K562 (cell line): Measurements from ENCODE around the gene TMEM138. TPM values are rescaled to one million over a fixed set of nuclear protein-coding genes. Genes with fewer than 3 reads are reported as not detected.

Experiments used
- BRD4 ChIP-seq: fragments of 200-600 bp; sonication (generic); IDR thresholded peaks from 2 replicates; pipeline ENCODE4 v1.6.1; 2017; ENCODE audit warnings: inconsistent platforms
- FIP1L1 ChIP-seq: fragments of 200-400 bp; formaldehyde crosslinking; IDR thresholded peaks from 2 replicates; pipeline ENCODE4 v1.6.1; 2018; ENCODE audit warnings: mild to moderate bottlenecking, low read depth, low read length; ENCODE audit not compliant: poor library complexity, severe bottlenecking
- KLF10 ChIP-seq: fragments of 250-450 bp; sonication (Bioruptor Pico); IDR thresholded peaks from 2 replicates; pipeline ENCODE4 v1.6.1; 2021; ENCODE audit warnings: matching md5 sums
- PHF8 ChIP-seq: fragments of 200-600 bp; sonication (generic); IDR thresholded peaks from 2 replicates; pipeline ENCODE4 v1.6.1; 2012; ENCODE audit warnings: mixed run types, mild to moderate bottlenecking, inconsistent platforms, low read length, moderate library complexity, borderline replicate concordance
- PRMT5 ChIP-seq: sonication (generic); formaldehyde crosslinking; IDR thresholded peaks from 2 replicates; pipeline ENCODE4 v1.5.0; 2020; ENCODE audit warnings: missing genetic modification reagents
- TRIM28 ChIP-seq: fragments of 450-650 bp; IDR thresholded peaks from 2 replicates; pipeline ENCODE4 v1.6.1; 2017
- U2AF2 ChIP-seq: fragments of 200-400 bp; formaldehyde crosslinking; optimal IDR thresholded peaks from 2 replicates; pipeline ENCODE3; 2017; ENCODE audit warnings: low read depth, mild to moderate bottlenecking, low read length
- ZNF174 ChIP-seq: fragments of 250-450 bp; sonication (Bioruptor Pico); IDR thresholded peaks from 2 replicates; pipeline ENCODE4 v1.4.0; 2020; ENCODE audit warnings: mild to moderate bottlenecking
- ZNF316 ChIP-seq: fragments of 450-650 bp; IDR thresholded peaks from 2 replicates; pipeline ENCODE4 v1.6.1; 2016
- polyA plus RNA-seq, 8 experiments: library from polyadenylated mRNA; depleted of rRNA in 4 of 8; stranded (reverse) in 5 of 8; unstranded in 3 of 8; fragments of >200 nt; fragmentation: Nextera tagmentation in 2 of 8; fragmentation: Illumina TruSeq in 1 of 8; extraction: Ambion mirVana in 2 of 8; extraction: Trizol in 1 of 8; gene quantifications; 2 replicates each; pipeline versions ENCODE4 v1.2.1 to v1.2.3, GENCODE V29; 2011 to 2014; ENCODE audit warnings: inconsistent platforms in 1 of 8, missing spikeins in 1 of 8
- total RNA-seq, 7 experiments: library from RNA; depleted of rRNA in 6 of 7; stranded (reverse); fragments of >200 nt in 6 of 7; fragmentation: Illumina TruSeq in 2 of 7; extraction: Trizol in 2 of 7; gene quantifications; 2 replicates each; pipeline versions ENCODE4 v1.2.1 to v1.2.3, GENCODE V29; 2011 to 2021; ENCODE audit warnings: low replicate concordance in 1 of 7
- TF ChIP-seq, protein P1 (sequence below): fragments of 250-450 bp; sonication (Bioruptor Pico); IDR thresholded peaks from 2 replicates; pipeline ENCODE4 v1.5.0; 2021; ENCODE audit warnings: mild to moderate bottlenecking, borderline replicate concordance
- TF ChIP-seq, protein P2 (sequence below): fragments of 450-650 bp; IDR thresholded peaks from 2 replicates; pipeline ENCODE4 v1.6.1; 2016; ENCODE audit warnings: low read depth

Gene TMEM138
- total and polyA plus RNA-seq, 9 of the 15 experiments (the other 6 are each of a cell fraction or from before 2014, with no cell fraction given): 23.2 to 168 (median 63.1) TPM

DNA sequence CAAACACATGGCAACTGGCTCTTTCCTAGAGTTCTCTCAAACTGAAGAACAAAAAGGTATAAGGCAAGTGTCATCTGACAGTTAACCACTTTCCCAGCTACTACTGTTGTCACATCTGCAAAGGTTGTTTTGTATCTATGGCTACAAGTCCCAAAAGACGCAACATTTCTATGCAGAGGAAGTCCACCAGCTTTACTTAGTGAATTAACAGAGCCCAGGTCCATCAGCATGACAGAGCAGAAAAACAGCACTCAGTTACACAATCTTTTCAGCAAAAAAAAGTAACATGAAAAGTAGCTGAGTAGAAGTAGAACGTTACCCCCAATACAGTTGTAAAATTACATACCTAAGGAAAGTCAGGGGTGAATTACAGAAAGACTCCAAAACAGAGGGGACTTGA, 55.5 kb downstream of the TMEM138 start (continued):
- TF ChIP-seq, protein P1, sequence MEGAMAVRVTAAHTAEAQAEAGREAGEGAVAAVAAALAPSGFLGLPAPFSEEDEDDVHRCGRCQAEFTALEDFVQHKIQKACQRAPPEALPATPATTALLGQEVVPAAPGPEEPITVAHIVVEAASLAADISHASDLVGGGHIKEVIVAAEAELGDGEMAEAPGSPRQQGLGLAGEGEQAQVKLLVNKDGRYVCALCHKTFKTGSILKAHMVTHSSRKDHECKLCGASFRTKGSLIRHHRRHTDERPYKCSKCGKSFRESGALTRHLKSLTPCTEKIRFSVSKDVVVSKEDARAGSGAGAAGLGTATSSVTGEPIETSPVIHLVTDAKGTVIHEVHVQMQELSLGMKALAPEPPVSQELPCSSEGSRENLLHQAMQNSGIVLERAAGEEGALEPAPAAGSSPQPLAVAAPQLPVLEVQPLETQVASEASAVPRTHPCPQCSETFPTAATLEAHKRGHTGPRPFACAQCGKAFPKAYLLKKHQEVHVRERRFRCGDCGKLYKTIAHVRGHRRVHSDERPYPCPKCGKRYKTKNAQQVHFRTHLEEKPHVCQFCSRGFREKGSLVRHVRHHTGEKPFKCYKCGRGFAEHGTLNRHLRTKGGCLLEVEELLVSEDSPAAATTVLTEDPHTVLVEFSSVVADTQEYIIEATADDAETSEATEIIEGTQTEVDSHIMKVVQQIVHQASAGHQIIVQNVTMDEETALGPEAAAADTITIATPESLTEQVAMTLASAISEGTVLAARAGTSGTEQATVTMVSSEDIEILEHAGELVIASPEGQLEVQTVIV (CRISPR knock-in tag): no peak
- TF ChIP-seq PRMT5 (CRISPR knock-in tag) (no peak), PHF8 (no peak), ZNF316 (peak; percentile 29; the same call in 1 of the 2 replicates), KLF10 (CRISPR knock-in tag) (no peak), BRD4 (no peak), ZNF174 (no peak), FIP1L1 (no peak), TRIM28 (no peak), U2AF2 (no peak)
- TF ChIP-seq, protein P2, sequence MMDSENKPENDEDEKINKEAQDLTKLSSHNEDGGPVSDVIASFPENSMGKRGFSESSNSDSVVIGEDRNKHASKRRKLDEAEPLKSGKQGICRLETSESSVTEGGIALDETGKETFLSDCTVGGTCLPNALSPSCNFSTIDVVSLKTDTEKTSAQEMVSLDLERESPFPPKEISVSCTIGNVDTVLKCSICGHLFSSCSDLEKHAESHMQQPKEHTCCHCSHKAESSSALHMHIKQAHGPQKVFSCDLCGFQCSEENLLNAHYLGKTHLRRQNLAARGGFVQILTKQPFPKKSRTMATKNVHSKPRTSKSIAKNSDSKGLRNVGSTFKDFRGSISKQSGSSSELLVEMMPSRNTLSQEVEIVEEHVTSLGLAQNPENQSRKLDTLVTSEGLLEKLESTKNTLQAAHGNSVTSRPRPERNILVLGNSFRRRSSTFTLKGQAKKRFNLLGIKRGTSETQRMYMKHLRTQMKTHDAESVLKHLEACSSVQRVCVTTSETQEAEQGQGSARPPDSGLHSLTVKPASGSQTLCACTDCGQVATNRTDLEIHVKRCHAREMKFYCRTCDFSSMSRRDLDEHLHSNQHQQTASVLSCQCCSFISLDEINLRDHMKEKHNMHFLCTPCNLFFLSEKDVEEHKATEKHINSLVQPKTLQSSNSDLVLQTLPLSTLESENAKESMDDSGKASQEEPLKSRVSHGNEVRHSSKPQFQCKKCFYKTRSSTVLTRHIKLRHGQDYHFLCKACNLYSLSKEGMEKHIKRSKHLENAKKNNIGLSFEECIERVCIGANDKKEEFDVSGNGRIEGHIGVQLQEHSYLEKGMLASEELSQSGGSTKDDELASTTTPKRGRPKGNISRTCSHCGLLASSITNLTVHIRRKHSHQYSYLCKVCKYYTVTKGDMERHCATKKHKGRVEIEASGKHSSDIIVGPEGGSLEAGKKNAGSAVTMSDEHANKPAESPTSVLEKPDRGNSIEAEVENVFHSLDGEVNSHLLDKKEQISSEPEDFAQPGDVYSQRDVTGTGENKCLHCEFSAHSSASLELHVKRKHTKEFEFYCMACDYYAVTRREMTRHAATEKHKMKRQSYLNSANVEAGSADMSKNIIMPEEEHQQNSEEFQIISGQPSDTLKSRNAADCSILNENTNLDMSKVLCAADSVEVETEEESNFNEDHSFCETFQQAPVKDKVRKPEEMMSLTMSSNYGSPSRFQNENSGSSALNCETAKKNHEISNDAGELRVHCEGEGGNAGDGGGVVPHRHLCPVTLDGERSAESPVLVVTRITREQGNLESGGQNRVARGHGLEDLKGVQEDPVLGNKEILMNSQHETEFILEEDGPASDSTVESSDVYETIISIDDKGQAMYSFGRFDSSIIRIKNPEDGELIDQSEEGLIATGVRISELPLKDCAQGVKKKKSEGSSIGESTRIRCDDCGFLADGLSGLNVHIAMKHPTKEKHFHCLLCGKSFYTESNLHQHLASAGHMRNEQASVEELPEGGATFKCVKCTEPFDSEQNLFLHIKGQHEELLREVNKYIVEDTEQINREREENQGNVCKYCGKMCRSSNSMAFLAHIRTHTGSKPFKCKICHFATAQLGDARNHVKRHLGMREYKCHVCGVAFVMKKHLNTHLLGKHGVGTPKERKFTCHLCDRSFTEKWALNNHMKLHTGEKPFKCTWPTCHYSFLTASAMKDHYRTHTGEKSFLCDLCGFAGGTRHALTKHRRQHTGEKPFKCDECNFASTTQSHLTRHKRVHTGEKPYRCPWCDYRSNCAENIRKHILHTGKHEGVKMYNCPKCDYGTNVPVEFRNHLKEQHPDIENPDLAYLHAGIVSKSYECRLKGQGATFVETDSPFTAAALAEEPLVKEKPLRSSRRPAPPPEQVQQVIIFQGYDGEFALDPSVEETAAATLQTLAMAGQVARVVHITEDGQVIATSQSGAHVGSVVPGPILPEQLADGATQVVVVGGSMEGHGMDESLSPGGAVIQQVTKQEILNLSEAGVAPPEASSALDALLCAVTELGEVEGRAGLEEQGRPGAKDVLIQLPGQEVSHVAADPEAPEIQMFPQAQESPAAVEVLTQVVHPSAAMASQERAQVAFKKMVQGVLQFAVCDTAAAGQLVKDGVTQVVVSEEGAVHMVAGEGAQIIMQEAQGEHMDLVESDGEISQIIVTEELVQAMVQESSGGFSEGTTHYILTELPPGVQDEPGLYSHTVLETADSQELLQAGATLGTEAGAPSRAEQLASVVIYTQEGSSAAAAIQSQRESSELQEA: no peak
